Amniotic epithelial cell (primary cell): ENCODE measurements around the gene ANKRD2.
"Not testable (repeated sequence)": the region's sequence is repeated elsewhere in the genome, so short reads cannot be mapped to it uniquely, and the experiment has no call there.

ENCODE experiments used
- DNase-seq: peaks from one replicate; pipeline ENCODE4 v3.0.0-alpha.2; 2010; ENCODE audit warnings: low read depth

ANKRD2 gene

GRCh38 chr10:97572214-97572989 is at the start of gene ANKRD2:
Gene ANKRD2, plus strand, starts transcription at chr10:97572779. Its CDS starts 10 bp downstream, at chr10:97572789.
- DNase-seq: peak; percentile 69

- DNase-seq: no peak
Observed at GRCh38 chr10:97522937-97523336, 49.6 kb upstream of the ANKRD2 start.

GRCh38 chr10:97525086-97525485 is 47.5 kb upstream of the ANKRD2 start:
- no peak for DNase-seq

DNA sequence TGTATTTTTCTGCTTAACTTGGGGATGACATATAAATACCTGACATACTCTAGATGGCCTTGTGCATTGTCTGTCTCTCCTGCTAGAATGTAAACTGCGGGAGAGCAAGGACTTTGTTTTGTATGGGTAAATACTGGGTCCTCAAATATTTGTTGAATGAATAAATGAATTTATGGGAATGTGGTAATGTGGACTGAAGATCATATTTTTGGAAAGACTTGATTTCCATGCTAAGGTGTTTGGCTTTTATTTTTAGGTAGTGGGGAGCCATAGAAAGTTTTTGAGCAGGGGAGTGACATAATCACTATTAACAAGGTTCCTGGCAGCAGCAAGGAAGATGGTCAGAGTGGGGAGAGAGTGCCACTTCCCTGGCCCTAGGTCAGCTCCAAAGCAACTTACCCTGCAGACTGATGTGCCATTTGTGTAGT is 46.9 kb upstream of the ANKRD2 start:
- DNase-seq: no peak

DNA sequence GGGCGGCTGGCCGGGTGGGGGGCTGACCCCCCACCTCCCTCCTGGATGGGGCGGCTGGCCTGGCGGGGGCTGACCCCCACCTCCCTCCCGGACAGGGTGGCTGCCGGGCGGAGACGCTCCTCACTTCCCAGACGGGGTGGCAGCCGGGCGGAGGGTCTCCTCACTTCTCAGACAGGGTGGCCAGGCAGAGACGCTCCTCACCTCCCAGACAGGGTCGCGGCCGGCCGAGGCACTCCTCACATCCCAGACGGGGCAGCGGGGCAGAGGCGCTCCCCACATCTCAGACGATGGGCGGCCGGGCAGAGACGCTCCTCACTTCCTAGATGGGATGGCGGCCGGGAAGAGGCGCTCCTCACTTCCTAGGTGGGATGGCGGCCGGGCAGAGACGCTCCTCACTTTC is 43.7 kb upstream of the ANKRD2 start:
- not testable (repeated sequence) for DNase-seq

DNA sequence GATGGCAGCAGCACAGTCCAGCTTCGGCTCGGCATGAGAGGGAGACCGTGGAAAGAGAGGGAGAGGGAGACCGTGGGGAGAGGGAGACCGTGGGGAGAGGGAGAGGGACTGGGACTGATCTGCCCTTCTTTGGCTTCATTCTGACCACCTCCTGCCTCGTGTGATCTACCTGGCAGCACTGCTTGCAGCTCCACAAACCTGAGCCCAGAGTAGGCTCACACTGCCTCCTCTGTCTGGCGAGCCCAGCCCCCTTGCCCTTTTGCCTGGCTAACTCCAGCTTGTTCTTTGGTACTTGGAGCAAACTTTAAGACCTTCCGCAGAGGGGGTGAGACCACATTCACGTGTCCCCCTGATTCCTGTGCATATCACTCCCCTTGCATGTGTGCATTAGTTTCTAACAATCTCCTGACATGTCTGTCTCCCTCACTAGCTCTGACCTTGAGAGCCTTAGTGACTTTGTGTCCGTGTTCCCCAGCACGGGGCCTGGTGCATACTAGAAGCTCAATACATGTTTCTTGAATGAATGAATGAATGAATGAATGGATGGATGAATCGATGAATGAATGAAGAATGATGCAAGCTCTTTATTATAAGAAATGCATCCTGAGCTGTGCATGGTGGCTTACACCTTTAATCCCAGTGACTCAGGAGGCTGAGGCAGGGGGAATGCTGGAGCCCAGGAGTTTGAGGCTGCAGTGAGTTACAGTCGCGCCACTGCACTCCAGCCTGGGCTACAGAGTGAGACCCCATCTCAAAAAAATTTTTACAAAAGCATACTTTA is 42.7 kb upstream of the ANKRD2 start:
- no peak for DNase-seq

DNA sequence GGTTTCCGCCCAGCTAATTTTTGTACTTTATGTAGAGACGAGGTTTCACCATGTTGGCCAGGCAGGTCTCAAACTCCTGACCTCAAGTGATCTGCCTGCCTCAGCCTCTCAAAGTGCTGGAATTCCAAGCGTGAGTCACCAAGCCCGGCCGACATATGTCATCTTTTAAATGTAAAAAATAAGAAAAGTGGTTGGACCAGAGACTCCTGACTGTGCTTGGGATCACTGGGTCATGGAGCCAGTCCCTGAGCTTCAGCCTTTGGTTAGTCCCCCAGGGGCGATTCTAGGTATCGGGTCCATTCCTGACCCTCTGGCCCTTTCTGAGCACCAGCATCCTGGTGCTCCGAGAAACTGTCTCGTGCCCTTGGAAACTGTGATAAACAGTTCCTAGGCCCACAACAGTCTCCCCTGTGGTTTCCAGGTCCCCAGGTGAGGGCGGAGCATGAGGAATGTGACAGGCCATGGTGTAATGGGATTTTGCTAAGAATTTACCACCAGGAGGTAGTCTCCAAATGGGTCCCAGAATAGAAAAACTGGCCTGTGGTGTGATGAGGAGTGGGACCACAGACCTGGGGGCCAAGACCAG is 41.1 kb upstream of the ANKRD2 start:
- peak; percentile 61 for DNase-seq

DNA sequence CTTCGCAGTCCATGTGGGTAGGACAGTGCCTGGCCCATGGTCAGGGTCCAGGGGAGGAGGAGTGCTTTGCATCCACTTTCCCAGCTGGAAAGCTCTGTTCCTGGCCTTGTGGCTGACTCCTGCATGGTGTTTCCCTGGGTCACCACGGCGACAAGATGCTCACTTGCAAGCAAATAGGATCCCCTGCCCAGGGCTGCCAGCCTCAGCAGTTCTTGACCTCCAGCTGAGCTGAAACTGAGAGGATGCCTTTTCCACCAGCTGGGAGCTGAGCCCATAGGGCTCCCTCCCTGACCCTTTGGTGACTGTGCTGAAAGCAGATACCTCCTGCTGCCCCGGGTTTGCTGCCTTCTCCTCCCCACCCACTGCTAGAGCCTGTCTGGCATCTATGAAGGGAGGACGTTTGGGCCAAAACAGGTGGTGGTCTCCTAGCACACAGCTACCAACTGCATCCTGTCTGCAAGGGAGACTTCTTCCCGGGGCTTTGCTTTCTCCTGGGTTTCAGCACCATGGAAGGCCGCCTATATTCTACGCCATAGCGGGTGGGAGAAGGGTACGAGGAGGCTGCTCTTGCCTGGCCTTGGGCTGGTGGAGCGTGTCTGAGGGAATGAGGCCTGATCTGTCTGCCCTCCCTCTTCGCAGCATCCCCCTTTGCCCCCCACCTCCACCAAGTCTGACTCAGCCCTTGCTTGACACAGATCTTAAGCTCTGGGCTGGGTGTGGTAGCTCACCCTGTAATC is 39.5 kb upstream of the ANKRD2 start:
- DNase-seq: peak; percentile 63

DNA sequence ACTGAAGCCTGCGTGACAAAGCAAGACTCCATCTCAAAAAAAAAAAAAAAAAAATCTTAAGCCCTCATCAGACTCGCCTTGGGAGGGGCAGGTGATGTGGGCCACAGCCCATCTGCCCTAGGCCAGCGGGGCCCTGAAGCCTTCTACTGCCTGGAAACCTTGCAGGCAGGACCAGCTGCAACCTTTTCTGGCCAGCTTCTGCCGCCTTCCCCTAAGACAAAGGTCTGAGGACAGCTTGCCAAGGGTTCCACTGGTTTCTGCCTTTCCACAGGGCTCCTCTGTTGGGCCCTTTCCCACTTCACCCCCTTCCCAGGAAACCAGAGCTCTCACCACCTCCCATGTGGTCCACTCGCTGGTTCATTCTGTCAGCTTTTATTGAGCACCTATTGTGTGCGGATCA is 38.7 kb upstream of the ANKRD2 start:
- DNase-seq: no peak

- DNase-seq: peak; percentile 46
Observed at GRCh38 chr10:97534746-97535367, 37.7 kb upstream of the ANKRD2 start.

DNA sequence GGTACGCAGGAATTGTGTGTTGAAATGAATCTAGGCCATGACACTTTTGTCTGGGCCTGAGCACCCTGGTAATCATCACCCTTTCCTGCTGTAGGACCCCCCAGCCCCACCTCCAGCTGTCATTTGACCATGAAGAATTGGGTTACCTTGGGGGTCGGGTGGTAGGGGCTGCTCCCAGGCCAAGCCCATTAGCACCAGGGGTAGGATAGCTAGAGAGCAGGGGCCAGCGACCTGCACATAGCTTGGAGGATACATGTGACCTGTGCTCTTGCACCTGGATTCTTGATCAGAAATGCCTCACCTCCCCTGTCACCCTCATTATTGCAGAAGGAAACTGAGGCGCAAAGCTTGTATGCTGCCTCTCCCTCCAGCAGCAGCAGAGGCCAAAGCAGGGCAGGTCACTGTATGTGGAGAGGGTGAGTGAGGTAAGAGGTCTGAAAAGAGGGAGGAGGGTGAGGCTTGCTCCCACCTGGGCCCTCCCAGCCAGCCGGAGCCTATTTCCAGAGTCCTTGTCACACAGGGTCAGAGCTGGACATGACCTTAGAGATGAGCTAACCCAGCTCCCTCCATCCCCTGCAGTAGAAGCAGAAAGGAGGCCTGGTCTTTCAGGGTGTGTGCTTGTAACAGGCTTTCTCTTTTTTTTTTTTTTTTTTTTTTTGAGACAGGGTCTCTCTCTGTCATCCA is 35.3 kb upstream of the ANKRD2 start:
- no peak for DNase-seq

- peak; percentile 95 for DNase-seq
Observed at GRCh38 chr10:97538411-97538810, 34.2 kb upstream of the ANKRD2 start.

DNA sequence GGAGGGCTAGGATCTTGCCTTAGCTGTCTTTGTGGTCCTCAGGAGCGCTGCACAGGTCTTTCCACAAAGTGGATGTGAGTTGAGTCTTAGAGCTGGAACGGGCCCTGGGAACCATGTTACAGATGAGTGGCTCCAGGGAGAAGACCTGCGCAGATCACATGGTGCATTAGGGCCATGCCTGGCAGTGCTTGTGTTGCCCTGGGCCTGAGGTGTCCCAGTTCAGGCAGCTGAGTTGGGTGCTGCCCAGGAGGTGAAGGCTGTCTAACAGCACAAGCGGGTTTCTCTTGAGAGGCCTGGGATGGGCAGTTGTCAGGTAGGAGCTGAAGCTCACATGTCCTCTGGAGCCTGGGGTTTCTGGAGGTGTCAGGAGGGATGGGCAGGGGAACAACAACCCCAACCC is 33.7 kb upstream of the ANKRD2 start:
- no peak for DNase-seq

- peak; percentile 91 for DNase-seq
Observed at GRCh38 chr10:97539523-97540200, 32.9 kb upstream of the ANKRD2 start.

DNA sequence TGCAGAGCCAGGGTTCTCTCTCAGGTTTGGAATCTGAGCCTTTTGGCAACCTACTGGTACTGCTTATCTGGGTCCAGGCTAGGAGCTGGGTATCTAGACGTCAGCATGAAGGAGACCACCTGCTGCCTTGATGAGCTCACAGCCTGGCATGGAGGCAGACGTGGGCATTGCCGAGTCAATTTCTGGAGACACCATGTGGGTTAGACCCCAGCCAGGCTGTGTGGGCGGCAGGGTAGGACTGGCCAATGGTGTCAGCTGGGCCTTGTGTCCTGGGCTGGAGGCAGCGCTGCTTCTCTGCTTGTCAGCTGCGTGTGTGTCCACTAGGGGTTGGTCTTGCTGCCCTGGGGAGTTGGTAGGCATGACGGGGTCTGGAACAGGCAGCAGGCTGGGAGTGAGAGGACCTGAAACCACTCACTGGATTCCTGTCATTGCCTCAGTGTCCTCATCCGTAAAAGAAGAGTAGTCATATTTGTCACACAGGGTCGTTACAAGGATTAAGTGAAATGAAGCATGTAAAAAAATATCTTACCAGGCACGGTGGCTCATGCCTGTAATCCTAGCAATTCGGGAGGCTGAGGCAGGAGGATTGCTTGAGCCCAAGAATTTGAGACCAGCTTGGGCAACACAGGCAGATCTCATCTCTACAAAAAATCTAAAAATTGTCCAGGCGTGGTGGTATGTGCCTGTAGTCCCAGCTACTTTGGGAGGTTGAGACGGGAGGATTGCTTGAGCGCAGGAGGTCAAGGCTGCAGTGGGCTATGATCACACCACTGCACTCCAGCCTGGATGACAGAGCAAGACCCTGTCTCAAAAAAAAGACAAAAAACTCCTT is 31.7 kb upstream of the ANKRD2 start:
- no peak for DNase-seq

DNA sequence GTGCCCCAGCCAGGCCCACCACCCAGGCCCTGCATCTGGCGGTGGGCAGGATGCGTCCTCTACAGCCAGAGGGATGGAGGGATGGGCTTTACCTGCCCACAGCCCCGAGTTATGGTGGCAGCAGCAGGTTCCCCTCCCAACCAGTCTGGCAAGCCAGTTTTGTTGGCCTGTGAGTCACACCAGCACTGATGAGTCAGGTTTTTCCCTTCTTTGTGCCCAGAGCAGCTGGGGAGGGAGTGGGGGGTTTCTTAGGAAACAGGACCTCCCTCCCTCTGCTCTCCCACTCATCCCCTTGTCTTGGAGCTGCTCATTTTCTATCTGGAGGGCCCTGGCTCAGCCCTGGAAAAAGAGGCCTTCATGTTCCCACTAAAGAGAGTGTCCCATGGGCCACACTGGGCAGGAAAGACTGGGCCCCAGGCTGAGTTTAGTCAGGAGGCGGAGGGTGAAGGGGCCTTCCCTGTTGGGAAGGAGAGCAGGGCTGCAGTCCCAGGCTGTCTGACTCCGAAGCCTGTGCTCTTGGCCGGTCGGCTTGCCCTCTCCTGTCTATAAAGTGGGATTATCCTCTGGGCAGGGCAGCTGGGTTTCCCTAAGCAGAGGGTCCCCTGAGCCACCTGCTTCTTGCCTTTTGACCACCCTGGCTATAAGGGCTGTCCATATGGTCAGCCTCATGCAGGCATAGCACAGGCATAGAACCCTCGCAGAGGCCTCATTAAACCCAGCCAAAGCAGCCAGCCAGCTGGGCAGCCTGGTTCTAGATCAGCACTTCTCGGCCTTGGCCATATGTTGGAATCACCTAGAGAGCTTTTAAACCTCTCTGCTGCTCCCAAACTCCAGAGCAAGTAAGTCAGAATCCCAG is 30.2 kb upstream of the ANKRD2 start:
- peak; percentile 98 for DNase-seq

DNA sequence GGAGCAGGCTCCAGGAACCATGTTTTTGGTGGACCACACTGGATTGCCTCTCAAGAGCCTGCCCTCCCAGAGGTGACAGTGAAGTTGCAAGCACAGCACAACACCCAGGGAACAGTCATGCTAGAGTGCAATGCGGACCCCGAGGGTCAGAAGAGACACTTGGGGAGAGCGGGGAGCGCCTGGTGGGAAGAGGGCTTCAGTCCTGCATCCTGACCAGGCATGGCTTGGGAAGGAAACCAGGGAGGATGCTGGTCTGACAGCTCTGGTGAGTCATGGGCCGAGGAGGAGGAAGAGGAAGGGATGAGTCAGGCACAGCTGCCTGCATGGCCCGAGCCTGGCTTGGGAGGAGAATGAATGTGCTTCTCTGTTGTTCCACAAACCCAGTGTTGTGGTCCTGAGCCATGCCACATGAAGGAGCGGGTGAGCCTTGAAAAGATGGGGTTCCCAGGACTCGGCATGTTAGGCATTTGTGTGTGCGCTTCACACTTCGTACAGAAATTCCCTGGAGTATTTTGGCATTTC is 29.5 kb upstream of the ANKRD2 start:
- peak; percentile 97 for DNase-seq

DNA sequence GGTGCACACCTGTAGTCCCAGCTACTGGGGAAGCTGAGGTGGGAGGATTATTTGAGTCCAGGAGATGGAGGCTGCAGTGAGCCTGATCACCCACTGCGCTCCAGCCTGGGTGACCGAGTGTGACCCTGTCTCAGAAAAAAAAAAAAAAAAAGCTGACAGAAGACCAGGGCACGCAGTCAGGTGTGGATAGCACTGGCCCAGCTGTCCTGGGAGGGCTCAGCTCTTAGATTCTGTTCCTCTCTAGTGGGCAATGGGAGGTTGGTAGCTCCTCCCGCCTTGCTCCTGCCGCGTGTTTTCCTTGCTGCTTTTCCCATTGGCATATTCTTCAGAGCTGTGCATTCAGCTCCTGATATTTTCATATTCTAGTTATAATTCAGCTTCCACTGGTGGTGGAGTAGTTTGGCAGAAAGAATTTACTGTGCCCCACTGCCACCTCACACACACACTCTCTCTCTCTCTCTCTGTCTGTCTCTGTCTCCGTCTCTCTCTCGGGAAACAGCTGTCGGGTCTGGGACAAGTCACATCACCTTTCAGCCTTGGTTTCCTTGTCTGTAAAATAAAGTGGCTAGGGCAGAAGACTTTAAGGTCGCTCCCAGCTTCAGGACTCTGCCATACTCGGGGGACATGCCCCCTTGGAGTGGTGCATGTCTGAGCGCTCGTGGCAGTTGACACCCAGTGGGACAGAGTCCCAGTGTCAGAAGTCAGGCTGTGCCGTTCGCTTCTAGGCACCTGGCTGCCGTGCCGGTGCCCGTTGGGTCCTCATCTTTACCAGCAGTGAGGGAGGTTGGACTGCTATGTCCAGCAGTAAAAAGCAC is 25.9 kb upstream of the ANKRD2 start:
- DNase-seq: no peak
